ENCODE measurements around the gene SCGB1D1. TPM values are rescaled to one million over a fixed set of nuclear protein-coding genes. Genes with fewer than 3 reads are reported as not detected.

SCGB1D1 gene
- total RNA-seq, 1 experiment from 2014 or later, result not detected

DNA sequence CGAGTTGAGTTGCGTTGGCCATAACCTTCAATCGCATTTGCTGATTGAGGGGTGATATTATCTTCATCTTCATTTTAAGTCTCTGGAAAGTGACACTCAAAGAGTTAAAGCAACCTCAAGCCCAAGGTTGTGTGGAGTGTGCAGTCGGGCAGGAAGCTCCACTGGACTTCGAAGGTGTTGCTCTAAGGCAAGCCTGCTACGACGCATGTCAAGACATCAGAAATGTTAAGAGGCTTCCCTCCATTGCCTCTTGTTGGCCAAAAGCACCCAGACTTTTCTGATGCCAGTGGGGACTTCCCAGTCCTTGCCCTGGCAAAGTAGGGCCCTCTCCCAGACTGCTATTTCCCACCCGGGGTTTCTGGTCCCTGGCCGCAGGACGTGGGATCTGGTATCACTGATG lies 23.6 kb upstream of the SCGB1D1 start:
- Histone ChIP-seq H3K9me2 (ENCODE audit: insufficient read depth) (no peaks in the 10 kb centered on the region), H3K27ac (ENCODE audit: low read depth, low read length) (no peak overlapping the region), H3K9me3 (ENCODE audit: control insufficient read depth in 1 of 2, insufficient read depth in 1 of 2, low read depth in 1 of 2, low read length in 2 of 2) (no peaks in the 10 kb centered on the region), H3K4me3 (replicated peaks in 1 of 2; ENCODE audit: low read depth in 1 of 2, low read length in 2 of 2) (no peak overlapping the region), H4K20me1 (ENCODE audit: insufficient read depth) (no peaks in the 10 kb centered on the region), H3K36me3 (ENCODE audit: control insufficient read depth in 1 of 2, insufficient read depth in 2 of 2, low read length in 2 of 2) (no peaks in the 10 kb centered on the region), H3K4me1 (ENCODE audit: control insufficient read depth in 1 of 2, insufficient read depth in 2 of 2, low read length in 2 of 2) (peaks cover 0 to 1% of the 10 kb centered on the region in 2 experiments; a peak in 1 of 4 replicates), H3K79me2 (ENCODE audit: insufficient read depth, low read length) (no peaks in the 10 kb centered on the region), H3K9ac (ENCODE audit: low read length) (no peak overlapping the region), H2AFZ (ENCODE audit: low read depth, low read length, poor library complexity, severe bottlenecking) (no peak overlapping the region), H3K27me3 (ENCODE audit: insufficient read depth, low read length) (no peaks in the 10 kb centered on the region), H3K4me2 (ENCODE audit: low read length) (no peak overlapping the region)
- TF ChIP-seq, protein P1, sequence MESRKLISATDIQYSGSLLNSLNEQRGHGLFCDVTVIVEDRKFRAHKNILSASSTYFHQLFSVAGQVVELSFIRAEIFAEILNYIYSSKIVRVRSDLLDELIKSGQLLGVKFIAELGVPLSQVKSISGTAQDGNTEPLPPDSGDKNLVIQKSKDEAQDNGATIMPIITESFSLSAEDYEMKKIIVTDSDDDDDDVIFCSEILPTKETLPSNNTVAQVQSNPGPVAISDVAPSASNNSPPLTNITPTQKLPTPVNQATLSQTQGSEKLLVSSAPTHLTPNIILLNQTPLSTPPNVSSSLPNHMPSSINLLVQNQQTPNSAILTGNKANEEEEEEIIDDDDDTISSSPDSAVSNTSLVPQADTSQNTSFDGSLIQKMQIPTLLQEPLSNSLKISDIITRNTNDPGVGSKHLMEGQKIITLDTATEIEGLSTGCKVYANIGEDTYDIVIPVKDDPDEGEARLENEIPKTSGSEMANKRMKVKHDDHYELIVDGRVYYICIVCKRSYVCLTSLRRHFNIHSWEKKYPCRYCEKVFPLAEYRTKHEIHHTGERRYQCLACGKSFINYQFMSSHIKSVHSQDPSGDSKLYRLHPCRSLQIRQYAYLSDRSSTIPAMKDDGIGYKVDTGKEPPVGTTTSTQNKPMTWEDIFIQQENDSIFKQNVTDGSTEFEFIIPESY (IDR thresholded peaks at IDR 0.05; ENCODE audit: extremely low read depth, insufficient replicate concordance, low read length), result no peak
- TF ChIP-seq RAD21 (IDR thresholded peaks at IDR 0.05; ENCODE audit: low read depth) (no peak), EZH2phosphoT487 (IDR thresholded peaks at IDR 0.05; ENCODE audit: borderline replicate concordance) (no peak), SIN3A (IDR thresholded peaks at IDR 0.05; ENCODE audit: low read depth) (no peak), YY1 (IDR thresholded peaks at IDR 0.05; ENCODE audit: extremely low read depth, insufficient replicate concordance, low read depth, low read length) (no peak), ELF1 (IDR thresholded peaks at IDR 0.05; ENCODE audit: borderline replicate concordance, low read depth) (no peak), POLR2AphosphoS5 (IDR thresholded peaks at IDR 0.05; ENCODE audit: low read depth, low read length) (no peak), POLR2A (IDR thresholded peaks at IDR 0.05; ENCODE audit: borderline replicate concordance, extremely low read depth, insufficient read depth, insufficient read length) (no peak), SRF (IDR thresholded peaks at IDR 0.05; ENCODE audit: low read depth) (no peak), SP1 (IDR thresholded peaks at IDR 0.05; ENCODE audit: low read depth) (no peak), FOSL1 (IDR thresholded peaks at IDR 0.05; ENCODE audit: low read depth) (no peak), EZH2 (IDR thresholded peaks at IDR 0.05) (no peak), TCF7L2 (IDR thresholded peaks at IDR 0.05; ENCODE audit: borderline replicate concordance, extremely low read depth, insufficient read depth, insufficient read length) (no peak), CBX3 (IDR thresholded peaks at IDR 0.05; ENCODE audit: low read depth) (no peak), EGR1 (IDR thresholded peaks at IDR 0.05; ENCODE audit: low read depth) (no peak), JUND (IDR thresholded peaks at IDR 0.05) (no peak), ZNF274 (IDR thresholded peaks at IDR 0.05; ENCODE audit: low read depth, low read length) (no peak)
- TF ChIP-seq, protein P2, sequence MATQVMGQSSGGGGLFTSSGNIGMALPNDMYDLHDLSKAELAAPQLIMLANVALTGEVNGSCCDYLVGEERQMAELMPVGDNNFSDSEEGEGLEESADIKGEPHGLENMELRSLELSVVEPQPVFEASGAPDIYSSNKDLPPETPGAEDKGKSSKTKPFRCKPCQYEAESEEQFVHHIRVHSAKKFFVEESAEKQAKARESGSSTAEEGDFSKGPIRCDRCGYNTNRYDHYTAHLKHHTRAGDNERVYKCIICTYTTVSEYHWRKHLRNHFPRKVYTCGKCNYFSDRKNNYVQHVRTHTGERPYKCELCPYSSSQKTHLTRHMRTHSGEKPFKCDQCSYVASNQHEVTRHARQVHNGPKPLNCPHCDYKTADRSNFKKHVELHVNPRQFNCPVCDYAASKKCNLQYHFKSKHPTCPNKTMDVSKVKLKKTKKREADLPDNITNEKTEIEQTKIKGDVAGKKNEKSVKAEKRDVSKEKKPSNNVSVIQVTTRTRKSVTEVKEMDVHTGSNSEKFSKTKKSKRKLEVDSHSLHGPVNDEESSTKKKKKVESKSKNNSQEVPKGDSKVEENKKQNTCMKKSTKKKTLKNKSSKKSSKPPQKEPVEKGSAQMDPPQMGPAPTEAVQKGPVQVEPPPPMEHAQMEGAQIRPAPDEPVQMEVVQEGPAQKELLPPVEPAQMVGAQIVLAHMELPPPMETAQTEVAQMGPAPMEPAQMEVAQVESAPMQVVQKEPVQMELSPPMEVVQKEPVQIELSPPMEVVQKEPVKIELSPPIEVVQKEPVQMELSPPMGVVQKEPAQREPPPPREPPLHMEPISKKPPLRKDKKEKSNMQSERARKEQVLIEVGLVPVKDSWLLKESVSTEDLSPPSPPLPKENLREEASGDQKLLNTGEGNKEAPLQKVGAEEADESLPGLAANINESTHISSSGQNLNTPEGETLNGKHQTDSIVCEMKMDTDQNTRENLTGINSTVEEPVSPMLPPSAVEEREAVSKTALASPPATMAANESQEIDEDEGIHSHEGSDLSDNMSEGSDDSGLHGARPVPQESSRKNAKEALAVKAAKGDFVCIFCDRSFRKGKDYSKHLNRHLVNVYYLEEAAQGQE (IDR thresholded peaks at IDR 0.05; ENCODE audit: low read depth), result no peak
- TF ChIP-seq, protein P3, sequence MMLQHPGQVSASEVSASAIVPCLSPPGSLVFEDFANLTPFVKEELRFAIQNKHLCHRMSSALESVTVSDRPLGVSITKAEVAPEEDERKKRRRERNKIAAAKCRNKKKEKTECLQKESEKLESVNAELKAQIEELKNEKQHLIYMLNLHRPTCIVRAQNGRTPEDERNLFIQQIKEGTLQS (IDR thresholded peaks at IDR 0.05), result no peak
- TF ChIP-seq, protein P4, sequence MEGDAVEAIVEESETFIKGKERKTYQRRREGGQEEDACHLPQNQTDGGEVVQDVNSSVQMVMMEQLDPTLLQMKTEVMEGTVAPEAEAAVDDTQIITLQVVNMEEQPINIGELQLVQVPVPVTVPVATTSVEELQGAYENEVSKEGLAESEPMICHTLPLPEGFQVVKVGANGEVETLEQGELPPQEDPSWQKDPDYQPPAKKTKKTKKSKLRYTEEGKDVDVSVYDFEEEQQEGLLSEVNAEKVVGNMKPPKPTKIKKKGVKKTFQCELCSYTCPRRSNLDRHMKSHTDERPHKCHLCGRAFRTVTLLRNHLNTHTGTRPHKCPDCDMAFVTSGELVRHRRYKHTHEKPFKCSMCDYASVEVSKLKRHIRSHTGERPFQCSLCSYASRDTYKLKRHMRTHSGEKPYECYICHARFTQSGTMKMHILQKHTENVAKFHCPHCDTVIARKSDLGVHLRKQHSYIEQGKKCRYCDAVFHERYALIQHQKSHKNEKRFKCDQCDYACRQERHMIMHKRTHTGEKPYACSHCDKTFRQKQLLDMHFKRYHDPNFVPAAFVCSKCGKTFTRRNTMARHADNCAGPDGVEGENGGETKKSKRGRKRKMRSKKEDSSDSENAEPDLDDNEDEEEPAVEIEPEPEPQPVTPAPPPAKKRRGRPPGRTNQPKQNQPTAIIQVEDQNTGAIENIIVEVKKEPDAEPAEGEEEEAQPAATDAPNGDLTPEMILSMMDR (IDR thresholded peaks at IDR 0.05 in 2 of 3, conservative IDR thresholded peaks at IDR 0.05 in 1 of 3; ENCODE audit: borderline replicate concordance in 1 of 3, insufficient read depth in 1 of 3, low read depth in 2 of 3, low read length in 2 of 3), result no peak
- ATAC-seq (no peak), DNase-seq (ENCODE audit: low read depth, low spot score) (no peak)
- ChIA-PET CTCF (no interaction called here), RAD21 (ENCODE audit: low non-redundant PET in 1 of 2, low total read pairs in 2 of 2, uncharacterized antibody in 2 of 2, unreplicated experiment in 2 of 2) (no interaction called here), POLR2A (no interaction called here)
- intact Hi-C loops (cut with micrococcal nuclease), result no loop called here
- no TSS peak for BruUV-seq (replicated peaks)
